ENCODE data around the gene SEMG2. TPM values are rescaled to one million over a fixed set of nuclear protein-coding genes. Genes with fewer than 3 reads are reported as not detected.

The SEMG2 gene
- total RNA-seq, 1 experiment from 2014 or later: not detected

DNA sequence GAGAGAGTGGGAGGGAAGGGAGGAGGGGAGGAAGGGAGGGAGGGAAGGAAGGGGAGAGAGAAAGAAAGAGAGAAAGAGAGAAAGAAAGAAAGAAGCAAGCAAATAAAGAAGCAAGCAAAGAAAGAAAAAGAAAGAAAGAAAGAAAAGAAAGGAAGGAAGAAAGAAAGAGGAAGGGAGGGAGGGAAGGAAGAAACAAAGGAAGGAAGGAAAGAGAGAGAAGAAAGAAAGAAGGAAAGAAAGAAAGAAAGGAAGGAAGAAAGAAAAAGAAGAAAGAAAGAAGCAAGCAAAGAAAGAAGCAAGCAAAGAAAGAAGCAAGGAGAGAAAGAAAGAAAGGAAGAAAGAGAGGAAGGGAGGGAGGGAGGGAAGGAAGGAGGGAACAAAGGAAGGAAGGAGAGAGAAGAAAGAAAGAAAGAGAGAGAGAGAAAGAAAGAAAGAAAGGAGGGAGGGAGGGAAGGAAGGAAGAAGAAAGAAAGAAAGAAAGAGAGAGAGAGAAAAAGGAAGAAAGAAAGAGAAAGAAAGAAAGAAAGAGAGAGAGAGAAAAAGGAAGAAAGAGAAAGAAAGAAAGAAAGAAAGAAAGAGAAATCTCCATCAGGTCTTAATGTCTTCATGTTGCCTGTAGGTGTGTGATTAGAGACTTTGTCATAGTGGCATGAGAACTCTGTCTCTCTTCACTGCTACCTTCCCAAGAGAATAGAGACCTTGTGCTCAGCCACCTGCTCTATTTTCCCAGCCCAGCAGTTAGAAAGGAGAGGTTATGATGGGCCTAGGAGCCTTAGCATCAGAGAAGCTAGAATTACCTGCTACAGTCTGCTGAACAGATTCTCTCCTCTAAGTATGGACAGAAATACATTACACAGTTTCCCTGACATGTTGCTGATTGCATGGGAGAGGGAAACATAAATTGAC, 9.4 kb upstream of the SEMG2 start:
- Histone ChIP-seq H3K4me3 (no peak overlapping the region), H3K27ac (no peak overlapping the region), H3K27me3 (0 out of 2 replicates have a peak, but pooled peaks cover 2% of the 10 kb centered on the region), H3K9me3 (replicated peaks) (no peaks in the 10 kb centered on the region), H3K36me3 (no peaks in the 10 kb centered on the region), H3K4me1 (no peaks in the 10 kb centered on the region)
- no peak for DNase-seq

DNA sequence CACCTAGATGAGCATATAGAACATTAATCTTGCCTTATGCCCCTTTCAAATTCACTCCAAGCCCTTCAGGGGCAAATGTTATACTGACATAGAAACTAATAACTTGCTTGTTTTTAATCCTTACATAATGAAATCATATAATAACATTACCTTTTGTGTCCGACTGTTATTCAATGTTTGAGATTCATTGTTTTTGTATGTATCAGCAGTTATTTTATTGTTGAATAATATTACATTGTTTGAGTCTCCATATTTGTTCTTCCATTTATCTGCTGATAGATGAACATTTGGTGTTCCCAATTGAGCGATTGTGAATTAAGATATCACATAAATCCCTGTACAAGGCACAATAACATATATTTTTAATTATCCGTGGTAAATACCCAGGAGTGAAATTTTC, 8.3 kb upstream of the SEMG2 start:
- Histone ChIP-seq H3K4me1 (no peaks in the 10 kb centered on the region), H3K9me3 (replicated peaks) (no peaks in the 10 kb centered on the region), H3K36me3 (no peaks in the 10 kb centered on the region), H3K27ac (no peak overlapping the region), H3K27me3 (0 out of 2 replicates have a peak, but pooled peaks cover 2% of the 10 kb centered on the region), H3K4me3 (no peak overlapping the region)
- no peak for DNase-seq

DNA sequence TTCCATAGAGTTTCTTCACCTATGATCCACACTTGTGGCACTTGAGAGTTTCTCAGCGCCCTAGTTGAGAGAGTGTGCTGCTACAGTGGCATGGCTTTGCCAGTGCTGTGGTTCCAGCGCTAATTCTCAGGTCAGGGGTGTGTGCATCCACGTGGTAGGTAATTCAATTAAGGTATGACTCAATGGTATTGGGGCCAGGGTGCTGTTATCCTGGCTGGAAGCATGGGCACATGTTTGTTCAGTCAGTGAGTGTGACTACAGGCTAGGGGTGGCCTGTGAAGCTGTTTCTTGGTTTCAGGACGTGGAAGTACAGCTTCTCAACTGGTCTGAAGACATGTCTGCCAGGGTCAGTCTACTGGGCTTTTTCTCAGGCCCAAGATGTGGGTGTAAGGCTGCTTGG, 3.0 kb upstream of the SEMG2 start:
- H3K36me3 ChIP-seq: no peaks in the 10 kb centered on the region
- H3K27ac ChIP-seq: no peak overlapping the region
- DNase-seq: no peak
- peaks cover 28% of the 10 kb centered on the region for H3K27me3 ChIP-seq
- H3K4me1 ChIP-seq: no peaks in the 10 kb centered on the region
- no peaks in the 10 kb centered on the region for H3K9me3 ChIP-seq (replicated peaks)
- no peak overlapping the region for H3K4me3 ChIP-seq

DNA sequence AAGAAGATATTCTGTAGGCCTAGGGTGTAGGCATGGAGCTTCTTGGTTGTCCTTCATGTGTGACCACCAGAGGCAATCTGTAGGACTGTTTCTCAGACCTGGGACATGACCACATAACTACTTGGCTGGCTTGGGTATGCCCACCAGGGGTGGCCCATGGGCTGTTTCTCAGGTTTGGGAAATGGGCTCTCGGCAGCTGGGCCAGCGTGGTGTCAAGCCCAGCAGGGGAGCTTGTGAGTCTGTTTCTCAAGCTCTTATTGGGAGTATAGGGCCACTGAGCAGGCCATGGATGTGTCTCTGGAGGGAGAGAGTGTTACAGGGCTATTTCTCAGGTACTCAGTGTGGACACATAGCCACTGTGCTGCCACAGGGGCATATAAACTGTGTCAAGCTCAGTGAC, 2.5 kb upstream of the SEMG2 start:
- H3K4me1 ChIP-seq: no peaks in the 10 kb centered on the region

DNA sequence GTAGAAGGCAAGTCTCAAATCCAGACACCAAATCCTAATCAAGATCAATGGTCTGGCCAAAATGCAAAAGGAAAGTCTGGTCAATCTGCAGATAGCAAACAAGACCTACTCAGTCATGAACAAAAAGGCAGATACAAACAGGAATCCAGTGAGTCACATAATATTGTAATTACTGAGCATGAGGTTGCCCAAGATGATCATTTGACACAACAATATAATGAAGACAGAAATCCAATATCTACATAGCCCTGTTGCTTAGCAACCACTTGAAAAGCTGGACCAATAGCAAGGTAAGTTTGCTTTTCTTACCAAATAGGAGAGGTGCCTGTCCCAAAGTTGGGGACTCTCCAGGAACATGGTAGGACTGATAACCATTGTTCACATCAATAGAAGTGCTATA, 2.0 kb downstream of the SEMG2 start:
- Histone ChIP-seq H3K27me3 (peaks cover 23% of the 10 kb centered on the region), H3K4me3 (no peak overlapping the region), H3K36me3 (no peaks in the 10 kb centered on the region), H3K27ac (no peak overlapping the region), H3K9me3 (replicated peaks) (no peaks in the 10 kb centered on the region), H3K4me1 (no peaks in the 10 kb centered on the region)
- DNase-seq: no peak

More for the DNA sequence above, 2.5 kb upstream of the SEMG2 start:
- no peak overlapping the region for H3K4me3 ChIP-seq
- peaks cover 28% of the 10 kb centered on the region for H3K27me3 ChIP-seq
- H3K9me3 ChIP-seq (replicated peaks): no peaks in the 10 kb centered on the region
- no peak overlapping the region for H3K27ac ChIP-seq
- H3K36me3 ChIP-seq: no peaks in the 10 kb centered on the region
- DNase-seq: no peak

DNA sequence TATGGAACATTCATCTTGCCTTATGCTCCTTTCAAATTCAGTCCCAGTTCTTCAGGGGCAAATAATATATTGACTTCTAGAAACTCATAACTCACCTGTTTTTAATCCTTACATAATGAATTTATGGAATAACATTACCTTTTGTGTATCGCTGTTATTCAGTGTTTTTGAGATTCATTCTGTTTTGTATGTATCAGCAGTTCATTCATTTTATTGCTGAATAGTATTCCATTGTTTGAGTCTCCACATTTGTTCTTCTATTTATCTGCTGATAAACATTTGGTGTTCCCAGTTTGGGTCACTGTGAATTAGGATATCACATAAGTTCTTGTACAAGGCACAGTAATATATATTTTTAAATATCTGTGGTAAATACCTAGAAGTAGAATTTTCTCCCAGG, 5.1 kb downstream of the SEMG2 start:
- DNase-seq: no peak
- Histone ChIP-seq H3K27me3 (peaks cover 4% of the 10 kb centered on the region), H3K36me3 (no peaks in the 10 kb centered on the region), H3K4me1 (no peaks in the 10 kb centered on the region), H3K27ac (no peak overlapping the region), H3K9me3 (replicated peaks) (no peaks in the 10 kb centered on the region), H3K4me3 (no peak overlapping the region)

DNA sequence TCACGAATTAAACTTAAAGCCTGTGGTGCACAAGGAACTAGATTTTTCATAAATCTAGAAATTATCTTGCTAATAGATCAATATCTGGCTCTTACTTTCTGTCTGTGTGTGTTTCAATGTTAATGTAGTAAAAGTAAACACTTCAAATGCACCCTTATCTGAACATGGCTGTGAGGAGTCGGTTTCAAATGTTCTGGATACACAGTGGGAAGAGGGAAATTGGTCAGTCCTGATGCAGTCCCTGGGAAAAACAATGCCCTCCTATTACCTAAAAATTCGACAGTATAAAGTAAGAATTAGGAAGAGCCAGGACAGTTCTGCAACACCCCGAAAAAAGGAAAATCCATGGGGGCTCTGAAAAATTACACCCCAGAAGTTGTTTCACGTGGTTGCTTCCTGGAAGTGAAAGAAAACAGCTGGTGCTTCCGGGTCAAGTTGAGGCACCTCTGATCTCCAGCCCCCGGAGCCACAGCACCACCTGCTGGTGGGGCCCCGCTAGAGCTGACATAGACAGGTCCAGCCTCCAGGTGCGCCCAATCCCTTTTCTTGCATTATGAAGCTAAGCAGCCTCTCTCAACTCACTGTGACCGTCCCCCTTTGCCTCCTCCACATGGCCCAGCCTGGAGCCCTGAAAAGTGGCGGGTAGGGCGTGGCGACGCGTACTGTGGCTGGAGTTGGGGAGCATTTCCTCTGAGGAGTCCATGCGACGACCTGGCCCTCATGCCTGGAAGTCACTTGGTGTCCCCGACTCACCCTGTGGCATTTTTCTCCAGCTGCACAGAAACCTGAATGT, 8.3 kb downstream of the SEMG2 start:
- Histone ChIP-seq H3K4me1 (no peaks in the 10 kb centered on the region), H3K27me3 (no peaks in the 10 kb centered on the region; the same call in 1 of the 2 replicates), H3K4me3 (peak overlapping the region; percentile 32), H3K27ac (no peak overlapping the region), H3K9me3 (replicated peaks) (peaks cover 5% of the 10 kb centered on the region), H3K36me3 (no peaks in the 10 kb centered on the region)
- DNase-seq: peak; percentile 70 to 71

DNA sequence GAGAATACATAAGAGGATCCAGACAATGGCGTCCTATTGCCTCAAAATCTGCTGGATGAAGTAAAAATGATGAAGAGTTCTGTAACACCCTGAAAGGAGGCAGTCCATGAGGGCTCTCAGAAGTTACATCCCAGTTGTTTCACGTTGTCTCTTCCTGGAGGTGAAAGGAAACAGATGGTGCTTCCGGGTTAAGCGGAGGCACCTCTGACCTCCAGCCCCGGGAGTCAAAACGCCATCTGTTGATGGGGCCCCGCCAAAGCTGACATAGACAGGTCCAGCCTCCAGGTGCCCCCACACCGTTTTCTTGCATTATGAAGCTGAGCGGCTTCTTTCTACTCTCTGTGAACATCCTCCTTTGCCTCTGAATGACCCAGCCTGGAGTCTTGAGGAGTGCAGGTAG, 9.5 kb downstream of the SEMG2 start:
- H3K9me3 ChIP-seq (replicated peaks): peaks cover 5% of the 10 kb centered on the region
- H3K4me1 ChIP-seq: no peaks in the 10 kb centered on the region
- no peak overlapping the region for H3K4me3 ChIP-seq
- no peaks in the 10 kb centered on the region for H3K36me3 ChIP-seq
- no peak overlapping the region for H3K27ac ChIP-seq
- no peaks in the 10 kb centered on the region for H3K27me3 ChIP-seq
- peak in 1 of 2 experiments; percentile 11 for DNase-seq

DNA sequence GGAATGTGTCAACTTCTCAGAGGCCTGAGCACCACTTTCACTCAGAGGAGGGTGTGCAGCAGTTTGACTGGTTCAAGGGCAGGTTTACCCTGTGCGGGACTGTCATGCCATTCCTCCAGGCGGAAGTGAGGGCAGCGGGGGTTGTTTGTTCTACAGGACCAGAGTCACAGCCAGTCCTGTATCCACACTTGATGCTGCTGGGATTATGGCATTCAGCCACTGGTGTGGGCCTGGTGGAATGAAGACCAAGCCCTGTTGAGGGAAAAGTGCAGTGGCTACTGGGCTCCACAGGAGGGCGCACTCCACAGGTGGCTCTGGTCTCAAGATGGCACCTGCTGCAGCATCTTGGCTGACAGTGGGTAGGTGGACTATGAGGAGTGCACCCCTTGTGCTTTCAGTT, 14.8 kb downstream of the SEMG2 start:
- H3K27me3 ChIP-seq: no peaks in the 10 kb centered on the region
- no peaks in the 10 kb centered on the region for H3K4me1 ChIP-seq
- H3K9me3 ChIP-seq (replicated peaks): peaks cover 5% of the 10 kb centered on the region
- no peak overlapping the region for H3K4me3 ChIP-seq
- H3K27ac ChIP-seq: no peak overlapping the region
- no peaks in the 10 kb centered on the region for H3K36me3 ChIP-seq
- DNase-seq: peak in 1 of 2 experiments; percentile 13

DNA sequence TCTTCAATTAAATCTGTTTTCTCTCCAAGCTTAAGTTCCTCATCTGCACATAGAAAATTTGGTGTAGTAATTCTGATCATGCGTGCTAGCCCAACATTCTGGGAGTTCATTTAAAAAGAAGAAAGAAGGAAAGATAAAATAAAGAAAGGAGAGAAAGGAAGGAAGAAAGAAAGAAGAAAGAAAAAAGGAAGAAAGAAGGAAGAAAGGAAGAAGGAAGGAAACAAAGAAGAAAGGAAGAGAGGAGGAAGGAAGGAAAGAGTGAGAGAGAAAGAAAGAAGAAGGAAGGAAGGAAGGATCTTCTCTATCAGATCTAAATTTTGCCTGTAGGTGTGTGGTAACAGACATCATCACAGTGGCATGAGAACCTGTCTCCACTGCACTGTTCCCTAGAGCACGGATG, 17.0 kb downstream of the SEMG2 start:
- peaks cover 5% of the 10 kb centered on the region for H3K9me3 ChIP-seq (replicated peaks)
- H3K27ac ChIP-seq: no peak overlapping the region
- DNase-seq: no peak
- no peaks in the 10 kb centered on the region for H3K27me3 ChIP-seq
- H3K36me3 ChIP-seq: no peaks in the 10 kb centered on the region
- H3K4me1 ChIP-seq: no peaks in the 10 kb centered on the region
- no peak overlapping the region for H3K4me3 ChIP-seq

DNA sequence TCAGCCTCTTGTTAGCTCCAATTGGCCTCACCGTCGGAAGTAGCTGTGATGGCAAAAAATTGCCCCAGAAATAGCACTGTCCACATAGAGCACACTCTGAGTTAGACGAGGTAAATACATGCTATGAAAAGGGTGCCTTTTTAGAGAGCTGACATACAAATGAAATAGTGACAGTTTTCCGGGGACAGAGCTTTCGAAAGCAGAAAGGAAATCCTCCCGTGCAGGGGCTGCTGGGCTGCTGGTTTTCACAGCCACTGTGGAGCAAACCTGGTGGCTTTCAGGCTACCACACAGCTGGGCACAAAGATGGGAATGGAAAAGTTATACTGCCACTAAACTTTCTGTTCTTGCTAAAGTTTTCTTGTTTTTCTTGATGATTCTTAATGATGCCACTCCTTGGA, 24.9 kb downstream of the SEMG2 start:
- H3K27me3 ChIP-seq: peaks cover 23% of the 10 kb centered on the region

DNA sequence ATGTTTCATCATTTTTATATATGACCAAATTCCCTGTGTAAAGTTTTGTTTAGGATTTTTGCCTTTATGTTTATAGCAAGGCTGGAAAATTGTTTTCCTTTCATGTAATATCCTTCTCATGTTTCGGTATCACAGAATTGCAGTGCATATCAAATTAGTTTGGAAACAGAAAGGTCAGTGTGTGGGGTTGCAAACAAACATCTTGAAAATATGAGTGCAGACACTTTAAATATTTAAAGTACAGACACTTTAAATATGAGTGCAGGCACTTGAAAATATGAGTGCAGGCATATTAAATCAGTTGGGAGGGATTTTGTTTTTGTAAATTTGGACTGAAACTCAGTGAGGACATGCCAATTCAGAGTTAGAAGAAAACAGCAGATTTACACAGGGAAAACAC, 26.7 kb downstream of the SEMG2 start:
- no peaks in the 10 kb centered on the region for H3K9me3 ChIP-seq (replicated peaks)
- H3K4me1 ChIP-seq: no peaks in the 10 kb centered on the region
- peaks cover 30% of the 10 kb centered on the region for H3K27me3 ChIP-seq
- no peak for DNase-seq
- H3K27ac ChIP-seq: no peak overlapping the region
- H3K36me3 ChIP-seq: no peaks in the 10 kb centered on the region
- H3K4me3 ChIP-seq: no peak overlapping the region

More for the DNA sequence above, 24.9 kb downstream of the SEMG2 start:
- no peak for DNase-seq
- Histone ChIP-seq H3K9me3 (replicated peaks) (no peaks in the 10 kb centered on the region), H3K4me3 (no peak overlapping the region), H3K4me1 (no peaks in the 10 kb centered on the region), H3K27ac (no peak overlapping the region), H3K36me3 (no peaks in the 10 kb centered on the region)

DNA sequence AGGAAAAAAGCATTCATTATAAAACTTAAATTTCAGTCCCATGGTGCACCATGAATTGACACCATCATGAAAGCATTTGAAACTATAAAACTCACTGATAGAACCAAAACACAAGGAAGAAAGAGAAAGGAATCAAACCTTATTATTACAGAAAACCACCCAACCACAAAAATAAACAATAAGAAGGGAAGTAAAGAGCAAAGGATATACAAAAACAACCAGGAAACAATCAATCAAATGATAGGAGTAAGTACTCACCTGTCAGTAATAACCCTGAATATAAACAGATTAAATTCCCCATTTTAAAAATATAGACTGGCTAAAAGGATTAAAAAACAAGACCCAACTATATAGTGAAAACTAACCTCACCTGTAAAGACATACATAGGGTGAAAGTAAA, 27.4 kb downstream of the SEMG2 start:
- H3K27me3 ChIP-seq: peaks cover 30% of the 10 kb centered on the region
- DNase-seq: no peak

DNA sequence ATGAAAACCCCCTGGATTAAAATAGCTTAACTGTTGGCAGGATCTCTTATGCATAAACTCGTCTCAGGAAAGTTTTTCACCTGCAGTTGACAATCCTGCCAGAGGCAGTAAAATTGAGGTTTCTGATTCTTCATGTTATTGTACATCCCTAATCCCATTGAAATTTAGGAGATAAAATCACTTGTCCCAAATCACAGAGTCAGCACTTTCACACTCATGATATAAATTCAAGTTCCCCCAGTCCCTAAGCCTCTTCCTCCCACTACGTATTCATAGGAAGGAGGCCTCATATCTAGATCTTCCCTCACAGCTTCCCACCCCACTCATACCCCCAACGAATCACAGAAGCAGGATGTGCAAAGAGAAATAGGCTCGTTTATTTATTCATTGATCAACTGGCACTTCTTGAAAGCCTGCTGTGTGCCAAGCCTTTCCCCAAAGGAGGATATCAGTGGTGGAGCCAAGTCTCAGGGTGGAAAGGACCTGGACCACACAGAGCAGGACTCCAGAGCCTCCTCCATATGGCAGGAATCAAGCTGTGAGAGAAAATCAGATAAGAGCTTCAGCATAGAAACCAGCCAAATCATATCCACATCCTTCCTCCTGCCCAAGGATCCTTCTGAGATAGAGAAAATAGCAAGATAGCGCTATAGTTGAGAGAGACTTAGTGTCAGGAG, 30.8 kb downstream of the SEMG2 start:
- Histone ChIP-seq H3K4me3 (no peak overlapping the region), H3K9me3 (replicated peaks) (no peaks in the 10 kb centered on the region), H3K4me1 (no peaks in the 10 kb centered on the region), H3K36me3 (no peaks in the 10 kb centered on the region), H3K27me3 (peaks cover 26% of the 10 kb centered on the region), H3K27ac (no peak overlapping the region)
- no peak for DNase-seq

More for the DNA sequence above, 27.4 kb downstream of the SEMG2 start:
- Histone ChIP-seq H3K4me3 (no peak overlapping the region), H3K36me3 (no peaks in the 10 kb centered on the region), H3K9me3 (replicated peaks) (no peaks in the 10 kb centered on the region), H3K27ac (no peak overlapping the region), H3K4me1 (no peaks in the 10 kb centered on the region)

DNA sequence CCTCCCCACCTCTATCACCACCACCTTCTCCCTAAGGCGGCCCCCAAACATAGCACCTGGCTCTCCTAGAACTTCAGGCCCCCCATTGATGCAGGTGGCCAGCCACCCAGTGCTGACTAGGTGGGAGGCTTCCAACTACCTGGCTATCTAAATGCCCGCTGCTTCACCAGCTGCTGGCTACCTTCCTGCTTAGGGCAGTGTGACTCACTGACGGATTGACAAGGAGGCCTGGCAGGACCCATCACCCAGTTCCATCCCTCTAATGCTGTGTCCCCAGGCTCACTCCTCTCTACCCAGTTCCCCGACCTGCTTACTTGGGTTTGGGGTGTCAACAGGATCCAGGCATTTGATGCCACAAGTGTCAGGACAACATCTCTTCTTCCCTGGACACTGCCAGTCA, 32.1 kb downstream of the SEMG2 start:
- H3K27ac ChIP-seq: no peak overlapping the region
- H3K36me3 ChIP-seq: no peaks in the 10 kb centered on the region
- no peak for DNase-seq
- H3K4me1 ChIP-seq: no peaks in the 10 kb centered on the region
- no peaks in the 10 kb centered on the region for H3K9me3 ChIP-seq (replicated peaks)
- peaks cover 24% of the 10 kb centered on the region for H3K27me3 ChIP-seq
- no peak overlapping the region for H3K4me3 ChIP-seq
